SU-DHL-6 (cell line): Measurements from ENCODE around the gene SH3GL1.

ENCODE experiments used
- CTCF ChIP-seq: fragments of 200-600 bp; sonication (generic); IDR thresholded peaks from one replicate; pipeline ENCODE4 v1.5.1; 2017; ENCODE audit warnings: antibody characterized with exemption, mild to moderate bottlenecking, low read length, moderate library complexity; ENCODE audit not compliant: insufficient read depth, poor library complexity, severe bottlenecking
- EZH2phosphoT487 ChIP-seq: fragments of 200-600 bp; sonication (generic), shearing (Covaris generic); conservative IDR thresholded peaks from 2 replicates; pipeline ENCODE4 v1.6.1; 2018; ENCODE audit warnings: mild to moderate bottlenecking, antibody characterized with exemption, low read length, moderate library complexity, mixed read lengths

GRCh38 chr19:4372165-4373012, 28.0 kb downstream of the SH3GL1 start:
- TF ChIP-seq CTCF (no peak), EZH2phosphoT487 (no peak)
